ENCODE measurements around the gene ANAPC7. TPM values are rescaled to one million over a fixed set of nuclear protein-coding genes. Genes with fewer than 3 reads are reported as not detected.

Gene ANAPC7
- total and polyA plus RNA-seq, 3 donors from 2014 or later = 67.1 to 96.5 (median 94.4) TPM

GRCh38 chr12:110351119-110351518 lies 52.4 kb downstream of the ANAPC7 start:
- Histone ChIP-seq H3K27ac (no peak overlapping the region), H3K27me3 (no peaks in the 10 kb centered on the region), H3K9me3 (no peaks in the 10 kb centered on the region), H3K4me3 (no peak overlapping the region), H3K36me3 (ENCODE audit: low read depth, missing control alignments) (no peaks in the 10 kb centered on the region), H3K4me1 (peaks cover 14% of the 10 kb centered on the region)
- DNase-seq = no peak
- WGBS, 2 donors = 91 to 95% methylated on average over 8 of the region's 8 CpGs
- intact Hi-C loops (cut with DNase I; ENCODE audit: low total_unique reads) = no loop called here
- TF ChIP-seq POLR2A (IDR thresholded peaks at IDR 0.05) (no peak), CTCF (IDR thresholded peaks at IDR 0.05) (no peak)

GRCh38 chr12:110349514-110350151 lies 53.9 kb downstream of the ANAPC7 start:
- Histone ChIP-seq H3K36me3 (ENCODE audit: low read depth, missing control alignments) (no peaks in the 10 kb centered on the region), H3K27me3 (no peaks in the 10 kb centered on the region), H3K27ac (peak overlapping the region in 1 of 2 donors; percentile 18), H3K4me1 (peaks cover 14% of the 10 kb centered on the region), H3K4me3 (no peak overlapping the region), H3K9me3 (no peaks in the 10 kb centered on the region)
- WGBS, 2 donors = 37 to 44% methylated on average over 12 of the region's 12 CpGs
- DNase-seq = peak; percentile 59
- intact Hi-C loops (cut with DNase I; ENCODE audit: low total_unique reads) = no loop called here
- TF ChIP-seq CTCF (IDR thresholded peaks at IDR 0.05) = no peak
- no peak for TF ChIP-seq POLR2A (IDR thresholded peaks at IDR 0.05)

- no peaks in the 10 kb centered on the region for H3K36me3 ChIP-seq (ENCODE audit: low read depth, missing control alignments)
- WGBS, 2 donors = 93 to 95% methylated on average over 2 to 4 of the region's 4 CpGs
- no peak for TF ChIP-seq POLR2A (IDR thresholded peaks at IDR 0.05)
- no peak for TF ChIP-seq CTCF (IDR thresholded peaks at IDR 0.05)
These were observed 54.4 kb downstream of the ANAPC7 start for GRCh38 chr12:110349096-110349495.

GRCh38 chr12:110348431-110349059 lies 55.0 kb downstream of the ANAPC7 start:
- no peaks in the 10 kb centered on the region for H3K36me3 ChIP-seq (ENCODE audit: low read depth, missing control alignments)
- DNase-seq = no peak
- H3K27me3 ChIP-seq = no peaks in the 10 kb centered on the region
- H3K9me3 ChIP-seq = no peaks in the 10 kb centered on the region
- WGBS, 2 donors = 89 to 95% methylated on average over 7 of the region's 7 CpGs
- H3K4me3 ChIP-seq = no peak overlapping the region
- H3K27ac ChIP-seq = no peak overlapping the region
- peaks cover 14% of the 10 kb centered on the region for H3K4me1 ChIP-seq
- intact Hi-C loops (cut with DNase I; ENCODE audit: low total_unique reads) = no loop called here
- TF ChIP-seq CTCF (IDR thresholded peaks at IDR 0.05) (no peak), POLR2A (IDR thresholded peaks at IDR 0.05) (no peak)

More at GRCh38 chr12:110349096-110349495, 54.4 kb downstream of the ANAPC7 start:
- intact Hi-C loops (cut with DNase I; ENCODE audit: low total_unique reads) = no loop called here
- H3K4me1 ChIP-seq = peaks cover 14% of the 10 kb centered on the region
- DNase-seq = no peak
- no peak overlapping the region for H3K4me3 ChIP-seq
- no peaks in the 10 kb centered on the region for H3K27me3 ChIP-seq
- no peaks in the 10 kb centered on the region for H3K9me3 ChIP-seq
- H3K27ac ChIP-seq = peak overlapping the region in 1 of 2 donors; percentile 18

Data from testis (tissue), 3 donors.